NOMO-1 treated with dmso at 0.1 percent for 144 hours (cell line): Measurements from ENCODE around the gene EFCAB8.
"Not testable (repeated sequence)": the region's sequence is repeated elsewhere in the genome, so short reads cannot be mapped to it uniquely, and the experiment has no call there.

Source experiments
- DNase-seq: peaks from one replicate; lab custom pipeline; 2025; ENCODE audit not compliant: unreplicated experiment; lab: John Stamatoyannopoulos, UW

EFCAB8 gene

DNA sequence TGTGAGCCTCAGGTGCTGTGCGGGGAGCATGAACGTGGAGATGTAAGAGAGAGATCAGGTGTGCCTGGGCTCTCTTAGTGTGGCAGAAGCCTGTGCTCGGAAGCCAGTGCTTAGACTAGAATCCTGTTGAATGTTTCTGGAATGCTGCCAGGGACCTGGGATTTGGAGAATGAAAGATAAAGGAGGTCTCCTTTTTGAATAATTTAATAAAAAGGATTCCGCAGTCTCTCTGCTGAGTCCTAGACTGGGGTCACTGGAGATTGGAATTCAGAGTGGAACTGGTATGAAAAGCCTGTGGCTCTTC lies 18.8 kb upstream of the EFCAB8 start:
- no peak for DNase-seq

- DNase-seq, result no peak
Observed at GRCh38 chr20:32841174-32841573, 17.5 kb upstream of the EFCAB8 start.

DNA sequence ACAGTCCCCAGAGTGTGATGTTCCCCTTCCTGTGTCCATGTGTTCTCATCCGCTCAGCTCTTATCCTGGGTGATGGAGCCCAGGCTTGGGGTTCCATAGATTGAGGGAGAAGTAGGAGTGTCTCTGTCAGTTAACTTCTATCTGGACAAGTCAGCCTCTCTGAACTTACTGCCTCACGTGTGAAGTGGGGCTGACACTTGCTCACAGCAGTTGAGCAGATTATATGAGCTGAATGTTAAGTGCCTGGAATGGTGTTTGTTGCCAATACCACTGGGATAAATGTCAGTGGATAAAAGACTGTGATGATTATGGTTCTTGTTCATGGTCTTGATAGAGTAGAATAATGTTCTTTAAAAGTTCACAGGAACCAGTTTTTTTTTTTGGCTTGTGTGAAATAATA lies 17.1 kb upstream of the EFCAB8 start:
- DNase-seq, result no peak

DNA sequence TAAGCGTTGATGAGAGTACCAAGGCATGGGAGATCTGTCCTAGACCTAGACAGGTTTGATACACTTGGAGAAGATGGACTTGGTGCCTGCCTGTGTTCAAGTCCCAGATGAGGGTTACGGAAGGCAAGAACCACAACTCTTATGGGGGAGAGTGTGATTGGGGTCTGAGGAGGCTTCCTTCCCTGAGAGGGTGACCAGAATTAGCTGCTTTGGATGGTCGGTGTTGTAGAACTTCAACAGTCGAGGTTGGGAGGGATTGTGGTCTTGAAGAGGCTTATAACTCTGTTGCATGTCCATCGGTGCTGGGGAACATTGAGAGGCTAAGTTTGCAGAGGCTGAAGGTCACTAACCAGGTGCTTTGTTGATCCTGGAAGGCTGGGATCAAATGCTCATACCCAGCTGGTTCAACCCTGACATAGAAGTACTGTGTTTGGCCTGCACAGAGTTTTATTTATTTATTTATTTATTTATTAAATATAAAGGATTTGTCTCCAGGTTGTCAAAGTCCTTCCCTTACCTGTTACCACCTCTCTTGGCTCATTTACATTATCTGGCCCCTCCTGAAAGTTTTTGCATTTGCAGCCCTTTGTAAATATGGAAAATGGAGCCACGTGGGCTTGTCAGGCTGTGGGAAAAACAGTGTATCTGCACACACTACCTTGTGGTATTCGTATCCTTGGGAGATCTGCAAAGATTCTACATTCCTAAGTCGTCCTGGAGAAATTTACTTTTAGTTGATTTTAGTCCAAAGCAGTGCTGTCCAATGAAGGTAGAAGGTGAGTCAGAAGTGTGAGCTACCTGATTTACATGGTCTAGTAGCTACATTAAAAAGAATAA lies 15.8 kb upstream of the EFCAB8 start:
- DNase-seq, result no peak

DNA sequence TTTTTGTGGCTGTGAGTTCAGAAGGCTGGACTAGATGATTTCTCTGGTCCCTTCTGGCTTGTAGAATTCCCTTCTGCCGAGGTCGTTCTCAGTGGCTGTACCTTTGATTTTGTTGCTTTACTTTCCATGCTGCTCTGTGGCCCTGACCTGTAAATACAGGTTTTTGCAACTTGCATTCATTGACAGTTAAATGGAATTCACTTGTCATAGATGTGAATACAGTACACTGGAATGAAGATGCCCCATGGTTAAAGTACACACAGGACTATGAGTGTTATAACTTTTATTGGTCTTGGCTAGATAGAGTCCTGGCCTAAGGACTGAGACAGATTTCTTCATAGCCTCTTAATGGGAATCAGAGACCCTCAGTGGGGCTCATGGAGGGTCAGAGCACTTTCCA lies 12.9 kb upstream of the EFCAB8 start:
- no peak for DNase-seq

GRCh38 chr20:32846852-32847251 lies 11.9 kb upstream of the EFCAB8 start:
- no peak for DNase-seq

DNA sequence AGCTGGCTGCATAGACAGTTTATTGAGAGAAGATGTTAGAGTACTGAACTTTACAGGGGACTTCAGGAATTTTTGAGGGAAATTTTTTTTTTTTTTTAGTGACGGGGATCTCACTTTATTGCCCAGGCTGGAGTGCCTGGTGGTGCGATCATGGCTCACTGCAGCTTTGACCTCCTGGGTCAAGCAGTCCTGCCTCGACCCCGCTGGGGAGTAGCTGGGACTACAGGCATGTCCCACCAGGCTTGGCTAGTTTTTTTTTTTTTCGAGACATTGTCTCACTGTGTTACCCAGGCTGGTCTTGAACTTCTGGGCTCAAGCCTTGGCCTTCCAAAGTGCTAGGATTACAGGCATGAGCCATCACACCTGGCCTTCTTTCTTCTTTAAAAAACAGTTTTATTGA lies 10.8 kb upstream of the EFCAB8 start:
- DNase-seq, result no peak

- DNase-seq, result no peak
Observed at GRCh38 chr20:32848846-32849245, 9.9 kb upstream of the EFCAB8 start.

DNA sequence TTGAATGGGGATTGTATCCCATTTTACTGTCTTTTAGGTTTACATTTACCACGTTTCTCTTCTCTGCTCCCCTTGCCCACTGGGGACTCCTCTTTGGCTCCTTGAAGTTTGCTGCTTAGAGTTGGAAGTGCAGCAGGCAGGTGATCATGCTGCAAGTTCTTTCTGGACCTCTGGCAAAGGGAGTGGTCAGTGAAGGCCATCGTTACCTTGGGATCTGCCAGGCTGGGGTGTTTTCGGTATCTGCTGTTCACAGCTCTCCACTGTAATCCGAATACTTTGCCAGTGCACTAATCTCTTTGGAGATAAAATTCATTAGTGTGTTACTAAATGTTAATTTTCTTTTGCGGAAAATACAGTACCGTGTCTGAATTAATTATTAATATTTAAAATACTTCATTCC lies 9.1 kb upstream of the EFCAB8 start:
- no peak for DNase-seq

- DNase-seq, result no peak
Observed at GRCh38 chr20:32855387-32855786, 3.3 kb upstream of the EFCAB8 start.

DNA sequence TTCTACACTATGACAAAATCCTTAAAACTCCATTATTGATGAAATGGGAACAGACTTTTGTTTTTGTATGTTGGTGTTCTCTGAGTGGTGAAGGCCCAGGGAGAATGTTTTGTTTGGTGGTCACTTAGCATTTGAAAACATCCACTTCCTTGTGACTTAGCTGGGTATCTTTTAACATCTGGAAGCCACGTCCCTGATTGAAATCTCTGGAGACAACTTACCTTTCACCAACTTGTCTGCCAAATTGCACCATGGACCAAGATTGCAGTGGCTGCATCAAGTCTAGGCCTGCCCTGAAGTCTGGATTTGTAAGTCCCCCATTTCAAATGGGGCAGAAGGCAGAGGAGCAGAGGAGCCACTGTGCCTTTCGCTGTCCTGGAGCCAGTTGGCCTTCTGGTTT lies 534 bp upstream of the EFCAB8 start:
- no peak for DNase-seq

DNA sequence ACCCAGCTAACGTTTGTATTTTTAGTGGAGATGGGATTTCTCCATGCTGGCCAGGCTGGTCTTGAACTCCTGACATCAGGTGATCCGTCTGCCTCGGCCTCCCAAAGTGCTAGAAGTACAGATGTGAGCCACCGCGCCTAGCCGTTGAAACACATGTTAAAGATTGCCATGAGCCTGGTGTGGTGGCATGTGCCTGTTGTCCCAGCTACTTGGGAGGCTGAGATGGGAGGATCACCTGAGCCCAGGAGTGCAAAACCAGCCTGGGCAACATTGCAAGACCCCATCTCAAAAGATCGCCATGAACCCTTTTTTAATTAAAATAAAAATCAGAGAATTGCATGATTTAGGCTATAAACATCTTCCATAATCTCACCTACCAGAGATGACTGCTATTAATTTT lies 2.7 kb downstream of the EFCAB8 start:
- DNase-seq, result no peak

- DNase-seq, result no peak
Observed at GRCh38 chr20:32869562-32869961, 10.8 kb downstream of the EFCAB8 start.

DNA sequence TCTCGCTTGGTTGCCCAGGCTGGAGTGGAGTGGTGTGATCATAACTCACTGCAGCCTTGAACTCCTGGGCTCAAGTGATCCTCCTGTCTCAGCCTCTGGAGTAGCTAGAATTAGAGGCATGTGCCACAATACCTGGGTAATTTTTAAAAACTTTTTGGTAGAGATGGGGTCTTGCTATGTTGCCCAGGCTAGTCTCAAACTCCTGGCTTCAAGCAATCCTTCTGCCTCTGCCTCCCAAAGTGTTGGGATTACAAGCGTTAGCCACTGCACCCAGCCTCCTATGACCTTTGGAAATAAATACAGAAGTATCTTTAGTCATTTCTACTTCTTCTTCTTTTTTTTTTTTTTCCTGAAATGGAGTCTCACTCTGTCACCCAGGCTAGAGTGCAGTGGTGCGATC lies 11.8 kb downstream of the EFCAB8 start:
- not testable (repeated sequence) for DNase-seq

DNA sequence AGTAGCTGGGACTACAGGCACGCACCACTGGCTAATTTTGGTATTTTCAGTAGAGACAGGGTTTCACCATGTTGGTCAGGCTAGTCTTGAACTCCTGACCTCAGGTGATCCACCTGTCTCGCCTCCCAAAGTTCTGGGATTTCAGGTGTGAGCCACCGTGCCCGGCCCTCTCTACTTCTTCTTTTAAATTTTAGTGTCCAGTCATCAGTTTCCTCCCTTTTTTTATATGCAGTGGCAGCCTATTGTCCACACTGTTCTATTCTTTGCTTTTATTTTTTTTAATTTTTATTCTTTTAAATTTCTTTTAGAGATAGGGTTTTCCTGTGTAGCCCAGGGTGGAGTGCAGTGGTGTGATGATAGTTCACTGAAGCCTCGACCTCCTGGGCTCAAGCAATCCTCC lies 12.3 kb downstream of the EFCAB8 start:
- DNase-seq, result no peak

GRCh38 chr20:32871627-32872160 lies 13.0 kb downstream of the EFCAB8 start:
- peak; percentile 3 for DNase-seq

DNA sequence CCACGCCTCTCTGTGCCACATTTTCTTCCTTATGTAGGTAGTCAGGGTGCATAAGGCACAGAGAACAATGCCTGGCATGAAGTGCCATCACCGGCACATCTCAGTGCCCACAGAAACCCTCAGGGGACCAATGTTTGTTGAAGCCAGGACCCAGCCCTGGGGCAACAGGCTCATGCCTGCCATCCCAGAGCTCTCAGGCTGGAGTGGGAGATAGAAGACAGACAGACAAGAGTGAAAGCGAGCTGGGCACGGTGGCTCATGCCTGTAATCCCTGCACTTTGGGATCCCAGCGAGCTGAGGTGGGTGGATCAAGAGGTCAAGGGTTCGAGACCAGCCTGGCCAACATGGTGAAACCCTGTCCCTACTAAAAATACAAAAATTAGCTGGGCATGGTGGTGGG lies 13.5 kb downstream of the EFCAB8 start:
- DNase-seq, result no peak

- DNase-seq, result no peak
Observed at GRCh38 chr20:32875673-32876072, 16.9 kb downstream of the EFCAB8 start.

GRCh38 chr20:32877507-32877906 lies 18.8 kb downstream of the EFCAB8 start:
- DNase-seq, result no peak

GRCh38 chr20:32878820-32879219 lies 20.1 kb downstream of the EFCAB8 start:
- no peak for DNase-seq

DNA sequence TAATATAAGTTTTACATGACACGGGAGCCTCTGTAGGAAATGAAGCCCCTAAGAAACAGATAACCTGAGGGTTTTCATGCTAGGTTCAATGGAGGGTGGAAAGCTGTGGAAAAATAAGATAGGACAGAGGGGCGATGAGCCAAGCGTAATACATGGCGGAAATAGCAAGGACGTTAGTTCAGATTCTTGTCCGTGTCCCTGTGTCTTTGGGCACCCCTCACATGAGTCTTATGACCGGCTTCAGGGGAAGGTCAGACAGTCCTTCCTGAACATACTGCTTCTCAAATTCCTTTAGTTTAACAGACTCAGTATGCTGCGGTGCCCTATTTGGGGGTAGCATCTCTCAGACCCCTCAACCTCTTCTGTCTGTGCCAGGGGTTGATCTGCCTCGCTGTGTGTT lies 20.8 kb downstream of the EFCAB8 start:
- DNase-seq, result no peak

DNA sequence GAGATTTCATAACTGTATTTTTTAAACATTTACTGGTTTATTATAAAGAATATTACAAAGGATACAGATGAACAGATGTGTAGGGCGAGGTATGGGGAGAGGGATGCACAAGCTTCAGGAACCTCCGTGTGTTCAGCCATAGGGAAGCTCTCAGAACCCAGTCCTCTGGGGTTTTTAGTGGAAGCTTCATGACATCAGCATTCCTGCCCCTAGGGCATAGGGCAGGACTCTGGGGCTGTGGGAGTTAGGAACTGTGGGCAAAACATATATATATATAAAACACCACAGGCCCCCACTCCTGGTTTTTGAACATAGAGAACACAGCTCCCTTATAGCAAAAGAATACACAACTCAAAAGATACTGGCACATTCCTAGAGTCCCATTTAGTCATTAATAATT lies 21.9 kb downstream of the EFCAB8 start:
- DNase-seq, result no peak

- no peak for DNase-seq
Observed at GRCh38 chr20:32883081-32883480, 24.4 kb downstream of the EFCAB8 start.
